ENCODE results near the gene IL18.
"Not testable (repeated sequence)": the region's sequence is repeated elsewhere in the genome, so short reads cannot be mapped to it uniquely, and the experiment has no call there.

DNA sequence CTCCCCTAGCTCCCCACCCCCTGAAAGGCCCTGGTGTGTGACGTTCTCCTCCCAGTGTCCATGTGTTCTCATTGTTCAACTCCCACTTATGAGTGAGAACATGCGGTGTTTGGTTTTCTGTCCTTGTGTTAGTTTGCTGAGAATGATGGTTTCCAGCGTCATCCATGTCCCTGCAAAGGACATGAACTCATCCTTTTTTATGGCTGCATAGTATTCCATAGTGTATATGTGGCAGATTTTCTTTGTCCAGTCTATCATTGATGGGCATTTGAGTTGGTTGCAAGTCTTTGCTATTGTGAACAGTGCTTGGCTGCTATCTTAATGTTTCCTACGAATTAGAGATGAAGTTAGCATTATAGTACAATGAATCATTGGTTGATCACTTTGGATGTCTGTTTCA, 35.2 kb upstream of the IL18 start:
- TF ChIP-seq, protein P1, sequence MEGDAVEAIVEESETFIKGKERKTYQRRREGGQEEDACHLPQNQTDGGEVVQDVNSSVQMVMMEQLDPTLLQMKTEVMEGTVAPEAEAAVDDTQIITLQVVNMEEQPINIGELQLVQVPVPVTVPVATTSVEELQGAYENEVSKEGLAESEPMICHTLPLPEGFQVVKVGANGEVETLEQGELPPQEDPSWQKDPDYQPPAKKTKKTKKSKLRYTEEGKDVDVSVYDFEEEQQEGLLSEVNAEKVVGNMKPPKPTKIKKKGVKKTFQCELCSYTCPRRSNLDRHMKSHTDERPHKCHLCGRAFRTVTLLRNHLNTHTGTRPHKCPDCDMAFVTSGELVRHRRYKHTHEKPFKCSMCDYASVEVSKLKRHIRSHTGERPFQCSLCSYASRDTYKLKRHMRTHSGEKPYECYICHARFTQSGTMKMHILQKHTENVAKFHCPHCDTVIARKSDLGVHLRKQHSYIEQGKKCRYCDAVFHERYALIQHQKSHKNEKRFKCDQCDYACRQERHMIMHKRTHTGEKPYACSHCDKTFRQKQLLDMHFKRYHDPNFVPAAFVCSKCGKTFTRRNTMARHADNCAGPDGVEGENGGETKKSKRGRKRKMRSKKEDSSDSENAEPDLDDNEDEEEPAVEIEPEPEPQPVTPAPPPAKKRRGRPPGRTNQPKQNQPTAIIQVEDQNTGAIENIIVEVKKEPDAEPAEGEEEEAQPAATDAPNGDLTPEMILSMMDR (IDR thresholded peaks at IDR 0.05), result not testable (repeated sequence)
- not testable (repeated sequence) for TF ChIP-seq ZFX (IDR thresholded peaks at IDR 0.05; ENCODE audit: borderline replicate concordance)
